8988T (cell line): ENCODE results near the gene CXorf51A.
"Not testable (repeated sequence)": the region's sequence is repeated elsewhere in the genome, so short reads cannot be mapped to it uniquely, and the experiment has no call there.

Experiments used
- DNase-seq: peaks from one replicate; pipeline ENCODE4 v3.0.0; 2011

Gene CXorf51A

GRCh38 chrX:146814644-146815043, at the start of gene CXorf51A:
TSS of gene CXorf51A (minus strand) at chrX:146814744. CDS start at chrX:146814723, 21 bp downstream.
- not testable (repeated sequence) for DNase-seq

GRCh38 chrX:146863566-146863965, 49.0 kb upstream of the CXorf51A start:
- no peak for DNase-seq

GRCh38 chrX:146854281-146854680, 39.7 kb upstream of the CXorf51A start:
- no peak for DNase-seq

GRCh38 chrX:146831994-146832393, 17.4 kb upstream of the CXorf51A start:
- DNase-seq, result no peak

- not testable (repeated sequence) for DNase-seq
These were observed 5.1 kb downstream of the CXorf51A start, which contains the start of gene CXorf51B for GRCh38 chrX:146809471-146809870. TSS of gene CXorf51B (plus strand) at chrX:146809771. CDS start at chrX:146809792, 21 bp downstream.
